Kidney tubule cell (primary cell): ENCODE results near the gene SLC25A34.

ENCODE experiments used
- DNase-seq: peaks from one replicate; pipeline ENCODE4 v3.0.0-alpha.2; 2018; ENCODE audit warnings: low spot score

Gene SLC25A34

DNA sequence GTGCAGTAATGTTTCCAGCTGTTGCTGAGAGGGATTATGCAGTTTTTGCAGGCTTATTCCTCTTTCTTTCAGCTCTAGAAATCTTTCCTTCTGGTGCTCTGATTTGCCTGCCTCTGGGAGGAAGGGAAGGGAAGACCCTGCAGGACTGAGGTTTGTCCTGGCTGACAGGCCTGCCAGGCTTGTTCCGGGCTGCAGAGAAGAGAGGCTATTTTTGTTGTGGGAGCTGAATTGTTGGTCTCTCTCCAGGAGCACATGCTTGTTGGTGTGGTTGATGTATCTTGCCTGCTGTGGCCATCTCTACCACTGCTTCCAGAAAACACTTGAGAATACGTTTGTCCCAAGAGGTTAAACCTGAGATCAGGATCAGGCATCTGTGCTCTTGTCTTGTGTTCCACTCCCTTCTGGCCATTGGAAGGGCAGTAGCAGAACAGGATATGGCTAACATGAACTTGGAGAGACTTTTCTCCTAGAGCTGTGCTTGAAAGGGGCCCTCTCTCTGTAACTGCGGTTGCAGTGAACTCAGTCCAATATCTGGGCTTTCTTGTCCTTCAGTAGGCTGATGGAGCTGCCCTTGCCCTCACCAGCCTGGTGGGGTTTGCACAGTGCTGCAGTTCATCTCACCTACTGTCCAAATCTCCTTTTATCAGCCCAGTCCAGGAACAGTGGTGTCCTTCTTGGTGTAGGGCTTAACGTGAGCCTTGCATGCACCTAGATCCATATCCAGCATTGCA is 21.5 kb upstream of the SLC25A34 start:
- no peak for DNase-seq

DNA sequence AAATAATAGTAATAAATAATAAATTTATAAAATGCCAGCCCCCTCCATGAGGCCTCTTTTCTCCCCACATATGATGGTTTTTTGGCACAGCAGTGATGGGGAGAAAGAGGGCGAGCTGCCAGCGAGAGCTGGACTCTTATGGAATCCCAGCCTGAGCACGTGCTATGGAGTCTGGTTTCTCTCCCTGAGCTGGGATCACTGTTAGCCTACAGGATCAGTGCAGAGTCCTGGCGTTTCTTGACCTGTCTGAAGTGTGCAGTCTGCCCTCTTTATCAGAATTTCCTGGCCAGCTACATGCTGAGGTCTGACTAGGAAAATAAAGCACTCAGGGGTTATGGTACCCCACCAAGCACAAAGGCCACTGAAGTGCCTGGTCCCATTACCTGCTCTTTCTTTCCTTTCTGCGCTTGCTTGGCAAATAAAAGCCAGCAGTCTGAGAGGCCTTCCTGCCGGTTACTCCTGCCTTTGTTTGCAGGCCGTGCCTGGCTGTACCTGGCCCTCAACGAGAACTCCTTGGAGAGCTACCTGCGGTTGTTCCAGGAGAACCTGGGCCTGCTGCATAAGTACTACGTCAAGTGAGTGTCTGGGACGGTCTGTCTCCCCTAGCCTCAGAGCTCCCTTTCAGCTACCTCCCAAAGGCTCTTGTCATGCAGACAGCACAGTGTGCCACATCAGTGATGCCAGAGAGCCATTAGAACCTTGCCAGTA is 18.5 kb upstream of the SLC25A34 start:
- DNase-seq, result no peak

DNA sequence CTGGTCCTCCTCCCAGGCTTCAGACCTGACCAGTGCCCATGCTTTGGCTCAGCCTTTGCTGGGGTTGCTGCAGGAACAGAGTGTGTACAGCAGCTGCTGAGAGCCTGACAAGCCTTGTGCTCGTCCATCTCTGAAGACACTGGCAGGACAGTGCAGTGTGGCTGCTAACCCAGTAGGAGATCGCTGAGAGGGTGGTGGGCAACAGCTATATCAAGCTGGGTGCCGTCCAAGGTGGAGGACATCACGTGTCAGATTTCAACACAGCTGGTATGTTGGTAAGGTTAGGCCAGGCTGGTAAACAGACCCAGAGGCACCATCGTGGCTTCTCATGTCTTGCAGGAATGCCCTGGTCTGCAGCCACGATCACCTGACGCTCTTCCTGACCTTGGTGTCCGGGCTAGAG is 17.9 kb upstream of the SLC25A34 start:
- no peak for DNase-seq

DNA sequence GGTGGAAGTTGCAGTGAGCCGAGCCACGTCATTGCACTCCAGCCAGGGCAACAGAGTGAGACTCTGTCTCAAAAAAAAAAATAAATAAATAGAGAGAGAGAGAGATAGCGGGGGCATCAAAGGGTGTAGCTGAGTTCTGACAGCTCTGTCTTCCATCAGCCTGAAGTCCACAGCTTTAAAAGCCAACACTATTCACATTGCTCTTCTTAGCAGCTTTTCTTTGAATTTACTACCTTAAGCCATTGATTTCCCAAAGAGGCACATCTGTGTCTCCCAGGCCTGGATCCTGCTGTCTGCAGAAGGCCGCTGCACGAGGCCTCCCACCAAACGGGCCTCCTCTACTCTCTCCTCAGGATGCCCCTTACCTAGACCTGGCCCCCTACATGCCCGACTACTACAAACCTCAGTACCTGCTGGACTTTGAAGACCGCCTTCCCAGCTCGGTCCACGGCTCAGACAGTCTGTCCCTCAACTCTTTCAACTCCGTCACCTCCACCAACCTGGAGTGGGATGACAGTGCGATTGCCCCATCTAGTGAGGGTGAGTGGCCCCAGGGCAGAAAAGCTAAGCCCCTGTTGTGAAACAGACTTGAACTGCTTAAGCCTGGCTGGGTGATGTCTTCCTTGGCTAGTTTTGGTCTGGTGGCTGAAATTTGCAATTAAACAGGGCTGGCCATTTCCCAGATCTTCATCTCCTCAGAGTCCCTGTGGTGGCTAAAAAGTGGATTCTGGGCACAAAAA is 16.5 kb upstream of the SLC25A34 start:
- DNase-seq, result no peak

DNA sequence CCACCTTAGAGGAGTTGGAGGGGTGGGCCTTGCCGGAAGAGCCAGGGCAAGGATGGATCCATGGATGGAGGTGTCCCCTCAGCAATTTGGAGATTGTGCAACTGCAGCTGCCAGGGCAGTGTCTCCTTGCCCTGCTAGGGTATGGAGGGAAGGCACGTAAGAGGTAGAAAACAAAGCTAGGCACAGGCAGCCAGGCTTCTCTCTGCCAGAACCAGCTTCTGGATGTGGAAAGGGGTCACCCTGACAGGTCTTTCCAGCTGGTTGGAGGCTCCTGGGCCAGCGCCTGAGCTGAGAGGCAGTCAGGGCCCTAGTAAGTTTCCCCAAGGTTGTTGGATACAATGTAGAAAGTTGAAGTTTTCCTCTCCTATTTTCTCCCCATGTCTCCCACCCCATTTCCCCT is 15.2 kb upstream of the SLC25A34 start:
- DNase-seq, result no peak

DNA sequence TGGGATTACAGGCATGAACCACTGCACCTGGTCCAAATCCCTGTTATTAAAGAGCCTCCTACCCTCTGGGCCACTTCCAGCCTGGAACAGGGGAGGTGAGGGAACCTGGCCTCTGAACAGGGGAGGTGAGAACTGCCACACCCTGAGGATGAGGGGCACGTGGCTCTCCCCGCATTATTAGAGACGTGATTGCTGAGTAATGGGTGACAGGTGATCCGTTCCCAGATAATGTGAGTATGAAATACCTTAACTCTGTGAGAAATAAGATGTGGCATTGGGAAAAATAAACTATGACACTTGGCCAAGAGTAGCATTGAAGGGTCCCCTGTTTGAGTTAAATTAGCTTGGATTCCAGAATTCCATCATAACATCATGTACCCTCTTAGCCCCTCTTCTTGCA is 13.6 kb upstream of the SLC25A34 start:
- no peak for DNase-seq

DNA sequence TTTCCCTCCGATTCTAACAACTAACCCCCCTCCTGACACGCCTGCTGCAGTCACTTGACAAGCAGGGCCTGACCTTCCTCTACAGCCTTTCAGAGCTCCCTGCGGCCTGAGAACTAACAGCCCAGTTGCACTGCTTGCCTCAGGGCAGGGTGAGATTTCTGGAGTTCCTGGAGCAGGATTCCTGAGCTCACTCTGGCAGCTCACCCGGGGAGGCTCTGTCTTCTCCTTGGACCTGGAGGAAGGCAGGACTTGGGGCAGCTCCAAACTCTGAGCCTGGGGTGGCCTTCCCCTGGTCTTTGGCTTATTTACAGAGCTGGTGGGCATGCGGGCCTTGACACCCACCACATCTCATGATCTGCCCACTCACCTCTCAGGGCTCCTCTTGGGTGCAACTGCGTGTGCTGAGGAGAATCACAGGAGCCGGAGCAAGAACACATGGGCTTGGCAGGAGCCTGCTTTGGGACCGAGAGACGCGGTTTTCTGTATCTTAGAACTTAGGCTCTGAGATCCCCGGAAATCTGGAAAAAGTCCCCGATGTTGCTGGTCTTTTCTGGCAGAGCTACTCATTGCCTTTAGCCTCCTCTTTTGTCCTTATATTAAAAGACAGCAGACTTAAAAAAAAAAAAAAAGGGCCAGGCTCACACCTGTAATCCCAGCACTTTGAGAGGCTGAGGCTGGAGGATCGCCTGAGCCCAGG is 13.1 kb upstream of the SLC25A34 start:
- no peak for DNase-seq

DNA sequence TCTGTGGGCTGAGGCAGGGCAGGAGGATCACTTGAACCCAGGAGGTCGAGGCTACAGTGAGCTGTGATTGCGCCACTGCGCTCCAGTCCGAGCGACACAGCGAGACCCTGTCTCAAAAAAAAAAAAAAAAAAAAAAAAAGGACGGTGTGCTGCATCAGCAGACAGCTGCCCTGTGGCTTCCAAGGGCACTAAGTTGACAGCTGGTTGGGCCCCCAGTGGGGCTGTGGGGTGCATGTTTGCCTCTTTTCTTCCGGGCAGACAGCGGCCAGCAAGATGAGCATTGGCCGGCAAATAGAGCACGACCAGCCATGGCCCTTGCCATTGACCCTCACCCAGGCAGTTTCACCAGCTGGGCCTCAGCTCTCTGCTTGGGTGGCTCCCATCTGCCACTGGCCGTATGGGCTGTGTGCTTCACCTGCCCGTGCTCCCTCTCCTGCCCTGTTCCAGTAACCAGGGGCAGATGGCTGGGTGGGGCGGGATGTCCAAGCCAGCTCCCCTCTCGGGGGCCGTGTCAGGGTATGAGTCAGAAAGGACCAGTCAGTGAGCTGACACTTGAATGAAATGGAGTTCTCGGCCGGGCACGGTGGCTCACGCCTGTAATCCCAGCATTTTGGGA is 12.3 kb upstream of the SLC25A34 start:
- no peak for DNase-seq

DNA sequence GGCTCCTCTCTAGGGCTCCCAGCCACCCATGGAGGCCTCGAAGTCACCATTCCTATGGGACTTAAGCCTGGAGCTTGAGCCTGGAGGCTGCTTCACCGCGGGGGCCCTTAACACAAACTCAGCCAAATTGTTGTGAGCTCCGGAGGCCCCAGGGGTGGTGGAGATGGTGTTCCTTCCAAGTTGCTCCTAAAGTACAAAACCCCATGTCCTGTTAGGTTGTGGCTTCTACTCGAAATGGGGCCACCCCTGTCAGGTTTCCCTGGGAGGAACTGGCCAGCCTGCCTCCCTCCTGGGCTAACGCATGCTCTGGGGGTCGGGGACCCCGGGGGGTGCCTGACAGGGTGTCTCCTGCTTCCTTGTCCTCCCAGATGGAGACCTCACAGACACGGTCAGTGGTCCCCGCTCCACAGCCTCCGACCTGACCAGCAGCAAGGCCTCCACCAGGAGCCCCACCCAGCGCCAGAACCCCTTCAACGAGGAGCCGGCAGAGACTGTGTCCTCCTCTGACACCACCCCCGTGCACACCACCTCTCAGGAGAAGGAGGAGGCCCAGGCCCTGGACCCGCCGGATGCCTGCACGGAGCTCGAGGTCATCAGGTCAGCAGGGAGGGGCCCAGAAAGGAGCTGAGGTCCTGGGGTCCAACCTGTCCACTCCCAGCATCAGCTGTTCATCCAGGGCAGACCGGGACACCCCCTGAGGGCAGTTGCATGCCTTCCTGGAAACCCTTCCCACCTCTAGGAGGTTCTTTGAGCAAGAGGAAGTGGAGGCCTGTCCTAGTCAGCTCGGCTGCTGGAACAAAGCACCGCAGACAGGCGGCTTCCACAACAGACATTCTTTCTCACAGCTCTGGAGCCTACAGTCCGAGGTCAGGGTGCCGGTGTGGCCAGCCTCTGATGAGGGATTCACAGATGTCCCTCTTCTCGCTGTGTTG is 10.8 kb upstream of the SLC25A34 start:
- no peak for DNase-seq

DNA sequence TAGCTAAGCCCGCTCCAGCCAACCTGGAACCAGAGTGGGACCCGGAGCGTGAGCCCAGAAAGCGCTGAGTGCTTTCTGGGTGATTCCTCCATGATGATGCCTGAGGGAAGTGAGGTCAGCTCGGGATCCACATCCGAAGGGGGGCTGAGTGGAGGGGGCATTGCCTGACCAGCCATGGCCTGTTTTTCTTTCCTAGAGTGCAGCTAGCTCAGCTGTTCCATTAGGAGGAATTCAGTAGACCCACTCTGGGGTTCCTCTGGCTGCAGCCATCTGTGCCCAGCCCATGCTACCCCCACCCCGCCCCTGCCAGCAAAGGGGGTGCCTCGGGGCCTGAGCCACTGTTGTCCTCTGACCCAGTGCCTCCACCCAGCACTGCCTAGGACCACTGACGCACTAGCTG is 9.6 kb upstream of the SLC25A34 start:
- no peak for DNase-seq

DNA sequence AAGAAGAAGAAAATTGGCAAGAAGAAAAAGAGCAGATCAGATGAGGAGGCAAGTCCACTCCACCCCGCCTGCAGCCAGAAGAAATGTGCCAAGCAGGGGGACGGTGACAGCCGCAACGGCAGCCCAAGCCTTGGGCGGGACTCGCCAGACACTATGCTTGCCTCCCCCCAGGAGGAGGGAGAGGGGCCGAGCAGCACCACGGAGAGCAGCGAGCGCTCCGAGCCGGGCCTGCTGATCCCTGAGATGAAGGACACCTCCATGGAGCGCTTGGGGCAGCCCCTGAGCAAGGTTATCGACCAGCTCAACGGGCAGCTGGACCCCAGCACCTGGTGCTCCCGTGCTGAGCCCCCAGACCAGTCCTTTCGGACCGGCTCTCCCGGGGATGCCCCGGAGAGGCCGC is 9.0 kb upstream of the SLC25A34 start:
- DNase-seq, result no peak

DNA sequence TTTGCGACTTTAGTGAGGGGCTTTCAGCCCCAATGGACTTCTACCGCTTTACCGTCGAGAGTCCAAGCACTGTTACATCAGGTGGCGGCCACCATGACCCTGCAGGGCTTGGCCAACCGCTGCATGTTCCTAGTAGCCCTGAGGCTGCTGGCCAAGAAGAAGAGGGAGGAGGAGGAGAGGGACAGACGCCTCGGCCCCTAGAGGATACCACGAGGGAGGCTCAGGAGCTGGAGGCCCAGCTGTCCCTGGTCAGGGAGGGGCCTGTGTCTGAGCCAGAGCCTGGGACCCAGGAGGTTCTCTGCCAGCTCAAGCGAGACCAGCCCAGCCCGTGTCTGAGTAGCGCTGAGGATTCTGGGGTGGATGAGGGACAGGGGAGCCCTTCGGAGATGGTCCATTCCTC is 8.6 kb upstream of the SLC25A34 start:
- DNase-seq, result no peak

DNA sequence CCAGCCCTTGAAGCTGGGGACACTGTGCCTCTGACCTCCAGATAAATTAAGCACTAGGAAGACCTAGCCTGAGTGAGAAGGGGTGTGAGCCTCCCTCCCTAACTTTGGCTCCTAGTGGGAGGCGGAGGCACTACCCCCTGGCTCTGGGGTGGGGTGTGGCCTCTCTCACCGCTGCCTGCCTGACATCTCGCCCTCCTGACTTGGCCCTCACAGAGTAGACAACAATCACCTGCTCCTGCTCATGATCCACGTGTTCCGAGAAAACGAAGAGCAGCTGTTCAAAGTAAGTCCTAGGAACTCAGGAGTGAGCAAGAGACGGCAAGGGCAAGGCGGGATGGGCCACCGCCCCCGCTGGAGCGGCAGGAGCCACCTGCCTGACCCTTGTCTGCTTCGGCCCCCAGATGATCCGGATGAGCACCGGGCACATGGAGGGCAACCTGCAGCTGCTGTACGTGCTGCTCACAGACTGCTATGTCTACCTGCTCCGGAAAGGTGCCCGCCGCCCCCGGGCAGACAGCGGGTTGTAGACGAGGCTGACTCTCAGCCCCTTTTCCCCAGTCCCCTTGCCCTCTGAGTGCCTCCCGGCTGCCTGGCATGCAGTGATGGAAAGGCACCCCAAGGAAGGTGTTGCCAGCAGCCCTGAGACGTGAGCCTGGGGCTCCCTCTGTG is 8.1 kb upstream of the SLC25A34 start:
- no peak for DNase-seq

DNA sequence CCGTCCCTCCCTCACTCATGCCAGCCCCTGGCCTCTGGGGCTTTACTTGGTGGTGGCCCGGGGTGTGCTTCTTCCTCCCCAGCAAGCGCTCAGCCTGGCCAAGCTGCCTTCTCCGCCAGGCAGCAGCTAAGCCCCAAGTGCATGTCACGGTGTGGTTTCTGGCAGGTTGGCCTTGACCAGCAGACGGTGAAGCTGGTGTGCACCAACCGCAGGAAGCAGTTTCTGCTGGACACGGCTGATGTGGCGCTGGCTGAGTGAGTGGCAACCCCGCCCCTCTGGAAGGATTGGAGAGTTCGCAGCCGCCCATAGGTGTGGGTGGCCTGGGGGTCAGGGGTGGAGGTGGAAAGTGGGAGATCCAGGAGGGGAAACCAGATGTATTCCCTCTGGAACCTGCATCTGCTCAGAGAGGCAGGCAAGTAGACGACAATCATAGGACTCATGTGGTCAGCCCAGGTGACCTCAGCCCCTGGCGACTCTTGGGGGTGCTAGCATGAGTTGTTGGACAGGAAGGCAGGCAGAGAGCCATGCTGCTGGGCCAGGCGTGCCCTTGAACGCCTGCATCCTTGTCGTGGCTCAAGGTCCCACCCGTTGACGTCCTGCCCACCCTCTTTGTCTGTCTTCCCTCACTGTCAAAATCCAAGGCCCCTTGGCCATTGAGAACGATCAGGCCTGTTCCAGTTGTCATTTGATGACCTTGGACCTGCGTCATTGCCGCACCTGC is 7.0 kb upstream of the SLC25A34 start:
- peak; percentile 29 for DNase-seq

DNA sequence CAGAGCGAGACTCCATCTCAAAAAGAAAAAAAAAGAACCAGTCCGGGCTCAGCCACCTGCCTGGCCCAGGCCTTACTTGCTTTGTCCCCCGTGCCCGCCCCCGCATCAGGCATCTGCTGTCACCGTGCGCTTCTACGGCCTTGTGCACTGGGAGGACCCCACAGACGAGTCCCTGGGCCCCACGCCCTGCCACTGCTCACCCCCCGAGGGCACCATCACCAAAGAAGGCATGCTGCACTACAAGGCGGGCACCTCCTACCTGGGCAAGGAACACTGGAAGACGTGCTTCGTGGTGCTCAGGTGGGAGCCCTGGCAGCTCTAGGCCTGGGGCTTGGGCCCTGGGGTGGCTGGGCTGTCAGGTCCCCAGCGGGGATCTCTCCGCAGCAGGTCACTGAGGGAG is 5.6 kb upstream of the SLC25A34 start:
- DNase-seq, result no peak

DNA sequence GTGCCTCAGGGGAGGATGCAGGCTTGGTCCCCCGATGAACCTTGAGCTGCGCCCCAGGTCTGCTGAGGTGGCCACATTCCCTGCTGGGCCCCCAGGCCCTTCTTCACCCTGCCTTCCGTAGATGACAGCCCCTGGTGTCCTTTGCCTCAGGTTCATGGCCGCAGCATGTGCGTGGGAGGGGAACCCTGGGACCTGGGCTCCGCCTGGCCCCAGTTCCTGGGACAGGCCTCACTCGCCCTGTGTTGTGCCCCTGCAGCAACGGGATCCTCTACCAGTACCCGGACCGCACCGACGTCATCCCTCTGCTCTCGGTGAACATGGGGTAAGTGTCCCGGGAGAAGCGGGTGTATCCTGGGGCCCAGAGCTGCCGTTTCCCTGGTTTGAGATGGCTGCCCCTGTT is 5.1 kb upstream of the SLC25A34 start:
- DNase-seq, result no peak

DNA sequence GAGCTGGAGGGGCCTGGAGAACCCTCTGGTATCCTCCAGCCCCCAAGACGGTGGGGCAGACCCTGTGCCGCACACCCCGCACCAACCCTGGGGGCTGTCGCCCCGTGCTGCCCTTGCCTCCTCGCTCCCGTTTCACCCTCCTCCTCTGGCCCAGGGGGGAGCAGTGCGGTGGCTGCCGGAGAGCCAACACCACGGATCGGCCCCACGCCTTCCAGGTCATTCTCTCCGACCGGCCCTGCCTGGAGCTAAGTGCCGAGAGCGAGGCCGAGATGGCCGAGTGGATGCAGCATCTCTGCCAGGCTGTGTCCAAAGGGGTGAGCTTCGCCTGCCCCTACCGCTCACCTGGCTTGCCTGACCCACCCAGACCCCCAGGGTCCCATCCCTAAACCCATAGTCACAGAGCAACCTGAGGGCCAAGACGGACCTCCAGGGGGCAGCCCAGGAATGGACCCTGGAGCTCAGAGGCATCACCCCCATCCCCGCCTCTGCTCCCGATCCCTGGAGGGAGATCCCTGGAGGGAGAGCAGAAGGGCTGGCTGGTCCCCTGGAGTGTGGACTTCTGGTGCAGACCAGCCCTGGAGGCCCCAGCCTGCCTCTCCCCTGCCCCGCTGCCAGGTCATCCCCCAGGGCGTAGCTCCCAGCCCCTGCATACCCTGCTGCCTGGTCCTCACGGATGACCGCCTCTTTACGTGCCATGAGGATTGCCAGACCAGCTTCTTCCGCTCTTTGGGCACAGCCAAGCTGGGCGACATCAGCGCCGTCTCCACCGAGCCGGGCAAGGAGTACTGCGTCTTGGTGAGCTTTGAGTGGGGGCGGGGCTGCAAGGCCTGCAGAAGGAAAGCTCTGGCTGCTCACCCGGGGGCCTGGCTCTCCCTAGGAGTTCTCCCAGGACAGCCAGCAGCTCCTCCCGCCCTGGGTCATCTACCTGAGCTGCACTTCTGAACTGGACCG is 4.0 kb upstream of the SLC25A34 start:
- no peak for DNase-seq

DNA sequence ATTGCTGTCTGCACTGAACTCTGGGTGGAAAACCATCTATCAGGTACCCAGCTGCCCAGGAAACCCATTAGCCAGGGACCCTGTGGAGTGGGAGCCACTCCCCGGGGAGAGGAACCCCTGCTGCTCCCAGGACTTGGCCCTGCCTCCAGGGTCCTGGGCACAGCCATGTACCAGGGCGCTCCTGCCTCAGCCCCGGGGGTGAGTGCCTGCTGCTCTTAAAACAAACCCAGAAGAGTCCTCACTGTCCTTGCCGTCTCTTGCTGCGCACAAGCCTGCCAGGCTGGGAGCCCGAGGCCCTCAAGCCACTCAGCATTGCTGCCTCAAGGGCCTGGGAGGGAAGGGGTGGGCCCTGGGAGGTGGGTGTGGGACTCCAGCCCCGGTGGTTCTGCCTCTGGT is 3.4 kb upstream of the SLC25A34 start:
- no peak for DNase-seq
